ENCODE results near the gene PCDHB8. TPM values are rescaled to one million over a fixed set of nuclear protein-coding genes. Genes with fewer than 3 reads are reported as not detected.

PCDHB8 gene
- polyA plus RNA-seq, 1 donor from 2014 or later, result 0.81 TPM

- no peaks in the 10 kb centered on the region for H3K9me2 ChIP-seq (ENCODE audit: insufficient read depth, low read length)
- no peaks in the 10 kb centered on the region for H4K20me1 ChIP-seq (ENCODE audit: insufficient read depth)
- H3F3A ChIP-seq (ENCODE audit: insufficient read depth, low read length, poor library complexity, severe bottlenecking), result no peaks in the 10 kb centered on the region
- H2AFZ ChIP-seq (ENCODE audit: low read depth, low read length), result no peak within 1 kb of the TSS
- peaks cover 14% of the 10 kb centered on the region for H3K9me3 ChIP-seq (ENCODE audit: low read length)
- H3K27ac ChIP-seq (ENCODE audit: low read length), result no peak within 1 kb of the TSS
- no peak within 1 kb of the TSS for H3K4me2 ChIP-seq (ENCODE audit: low read length)
- no peaks in the 10 kb centered on the region for H3K79me2 ChIP-seq (replicated peaks; ENCODE audit: insufficient read depth, low read length)
- TF ChIP-seq SMC3 (conservative IDR thresholded peaks at IDR 0.05; ENCODE audit: poor library complexity), result no peak
- H3K9ac ChIP-seq (ENCODE audit: low read length), result no peak within 1 kb of the TSS
- H3K36me3 ChIP-seq (ENCODE audit: insufficient read depth, low read length), result peaks cover 11% of the 10 kb centered on the region
- no peak within 1 kb of the TSS for H3K4me3 ChIP-seq (ENCODE audit: low read length)
- H3K27me3 ChIP-seq (ENCODE audit: insufficient read depth, low read depth, low read length), result no peaks in the 10 kb centered on the region
Measured at GRCh38 chr5:141149812-141150211, 27.8 kb upstream of the PCDHB8 start, which contains the start of gene PCDHB6. Gene PCDHB6, plus strand, starts transcription at chr5:141150057. Its CDS starts 201 bp downstream, at chr5:141150258.

DNA sequence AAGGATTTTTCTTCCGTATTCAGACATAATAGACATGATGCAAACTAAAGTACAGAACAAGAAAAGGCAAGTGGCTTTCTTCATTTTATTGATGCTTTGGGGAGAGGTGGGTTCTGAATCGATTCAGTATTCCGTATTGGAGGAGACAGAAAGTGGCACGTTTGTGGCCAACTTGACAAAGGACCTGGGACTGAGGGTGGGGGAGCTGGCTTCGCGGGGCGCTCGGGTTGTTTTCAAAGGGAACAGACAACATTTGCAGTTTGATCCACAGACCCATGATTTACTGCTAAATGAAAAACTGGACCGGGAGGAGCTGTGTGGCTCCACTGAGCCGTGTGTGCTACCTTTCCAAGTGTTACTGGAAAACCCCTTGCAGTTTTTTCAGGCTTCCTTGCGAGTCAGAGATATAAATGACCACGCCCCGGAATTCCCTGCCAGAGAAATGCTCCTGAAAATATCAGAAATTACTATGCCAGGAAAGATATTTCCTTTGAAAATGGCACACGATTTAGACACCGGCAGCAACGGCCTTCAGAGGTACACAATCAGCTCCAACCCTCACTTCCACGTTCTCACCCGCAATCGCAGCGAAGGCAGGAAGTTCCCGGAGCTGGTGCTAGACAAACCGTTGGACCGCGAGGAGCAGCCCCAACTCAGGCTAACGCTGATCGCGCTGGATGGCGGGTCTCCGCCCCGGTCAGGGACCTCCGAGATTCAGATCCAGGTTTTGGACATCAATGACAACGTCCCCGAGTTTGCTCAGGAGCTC lies 27.2 kb upstream of the PCDHB8 start:
- no peaks in the 10 kb centered on the region for H3K79me2 ChIP-seq (replicated peaks; ENCODE audit: insufficient read depth, low read length)
- H3K27me3 ChIP-seq (ENCODE audit: insufficient read depth, low read depth, low read length), result no peaks in the 10 kb centered on the region
- H3K27ac ChIP-seq (ENCODE audit: low read length), result no peak overlapping the region
- H2AFZ ChIP-seq (ENCODE audit: low read depth, low read length), result no peak overlapping the region
- H3K4me3 ChIP-seq (ENCODE audit: low read length), result no peak overlapping the region
- no peaks in the 10 kb centered on the region for H3K9me2 ChIP-seq (ENCODE audit: insufficient read depth, low read length)
- H3K9me3 ChIP-seq (ENCODE audit: low read length), result peaks cover 15% of the 10 kb centered on the region
- no peaks in the 10 kb centered on the region for H4K20me1 ChIP-seq (ENCODE audit: insufficient read depth)
- peaks cover 11% of the 10 kb centered on the region for H3K36me3 ChIP-seq (ENCODE audit: insufficient read depth, low read length)
- H3F3A ChIP-seq (ENCODE audit: insufficient read depth, low read length, poor library complexity, severe bottlenecking), result no peaks in the 10 kb centered on the region
- H3K4me2 ChIP-seq (ENCODE audit: low read length), result no peak overlapping the region
- TF ChIP-seq SMC3 (conservative IDR thresholded peaks at IDR 0.05; ENCODE audit: poor library complexity), result no peak
- no peak for TF ChIP-seq RAD21 (conservative IDR thresholded peaks at IDR 0.05)
- no peak for TF ChIP-seq MXI1 (conservative IDR thresholded peaks at IDR 0.05; ENCODE audit: poor library complexity, severe bottlenecking)
- no peak for TF ChIP-seq POLR2AphosphoS5 (IDR thresholded peaks at IDR 0.05)
- no peak for TF ChIP-seq EZH2 (IDR thresholded peaks at IDR 0.05; ENCODE audit: borderline replicate concordance, insufficient read depth, low read length, poor library complexity, severe bottlenecking)
- H3K9ac ChIP-seq (ENCODE audit: low read length), result no peak overlapping the region

- Histone ChIP-seq H3K4me3 (ENCODE audit: low read length) (no peak overlapping the region), H3K9me3 (ENCODE audit: low read length) (peaks cover 21% of the 10 kb centered on the region), H3K9me2 (ENCODE audit: insufficient read depth, low read length) (no peaks in the 10 kb centered on the region)
Measured at GRCh38 chr5:141150993-141151325, 26.6 kb upstream of the PCDHB8 start.

More at GRCh38 chr5:141150993-141151325, 26.6 kb upstream of the PCDHB8 start:
- Histone ChIP-seq H3K36me3 (ENCODE audit: insufficient read depth, low read length) (peaks cover 11% of the 10 kb centered on the region), H3K79me2 (replicated peaks; ENCODE audit: insufficient read depth, low read length) (no peaks in the 10 kb centered on the region), H2AFZ (ENCODE audit: low read depth, low read length) (no peak overlapping the region), H4K20me1 (ENCODE audit: insufficient read depth) (no peaks in the 10 kb centered on the region), H3K9ac (ENCODE audit: low read length) (no peak overlapping the region), H3K4me2 (ENCODE audit: low read length) (no peak overlapping the region), H3K27ac (ENCODE audit: low read length) (no peak overlapping the region), H3F3A (ENCODE audit: insufficient read depth, low read length, poor library complexity, severe bottlenecking) (no peaks in the 10 kb centered on the region), H3K27me3 (ENCODE audit: insufficient read depth, low read depth, low read length) (no peaks in the 10 kb centered on the region)
- TF ChIP-seq EZH2 (IDR thresholded peaks at IDR 0.05; ENCODE audit: borderline replicate concordance, insufficient read depth, low read length, poor library complexity, severe bottlenecking) (no peak), SMC3 (conservative IDR thresholded peaks at IDR 0.05; ENCODE audit: poor library complexity) (no peak), CTCF (IDR thresholded peaks at IDR 0.05; ENCODE audit: poor library complexity, severe bottlenecking) (no peak), POLR2AphosphoS5 (IDR thresholded peaks at IDR 0.05) (no peak), EP300 (conservative IDR thresholded peaks at IDR 0.05; ENCODE audit: poor library complexity, severe bottlenecking) (no peak), MXI1 (conservative IDR thresholded peaks at IDR 0.05; ENCODE audit: poor library complexity, severe bottlenecking) (no peak), TAF1 (IDR thresholded peaks at IDR 0.05; ENCODE audit: low read depth) (no peak), RAD21 (conservative IDR thresholded peaks at IDR 0.05) (no peak)
- TF ChIP-seq, protein P1, sequence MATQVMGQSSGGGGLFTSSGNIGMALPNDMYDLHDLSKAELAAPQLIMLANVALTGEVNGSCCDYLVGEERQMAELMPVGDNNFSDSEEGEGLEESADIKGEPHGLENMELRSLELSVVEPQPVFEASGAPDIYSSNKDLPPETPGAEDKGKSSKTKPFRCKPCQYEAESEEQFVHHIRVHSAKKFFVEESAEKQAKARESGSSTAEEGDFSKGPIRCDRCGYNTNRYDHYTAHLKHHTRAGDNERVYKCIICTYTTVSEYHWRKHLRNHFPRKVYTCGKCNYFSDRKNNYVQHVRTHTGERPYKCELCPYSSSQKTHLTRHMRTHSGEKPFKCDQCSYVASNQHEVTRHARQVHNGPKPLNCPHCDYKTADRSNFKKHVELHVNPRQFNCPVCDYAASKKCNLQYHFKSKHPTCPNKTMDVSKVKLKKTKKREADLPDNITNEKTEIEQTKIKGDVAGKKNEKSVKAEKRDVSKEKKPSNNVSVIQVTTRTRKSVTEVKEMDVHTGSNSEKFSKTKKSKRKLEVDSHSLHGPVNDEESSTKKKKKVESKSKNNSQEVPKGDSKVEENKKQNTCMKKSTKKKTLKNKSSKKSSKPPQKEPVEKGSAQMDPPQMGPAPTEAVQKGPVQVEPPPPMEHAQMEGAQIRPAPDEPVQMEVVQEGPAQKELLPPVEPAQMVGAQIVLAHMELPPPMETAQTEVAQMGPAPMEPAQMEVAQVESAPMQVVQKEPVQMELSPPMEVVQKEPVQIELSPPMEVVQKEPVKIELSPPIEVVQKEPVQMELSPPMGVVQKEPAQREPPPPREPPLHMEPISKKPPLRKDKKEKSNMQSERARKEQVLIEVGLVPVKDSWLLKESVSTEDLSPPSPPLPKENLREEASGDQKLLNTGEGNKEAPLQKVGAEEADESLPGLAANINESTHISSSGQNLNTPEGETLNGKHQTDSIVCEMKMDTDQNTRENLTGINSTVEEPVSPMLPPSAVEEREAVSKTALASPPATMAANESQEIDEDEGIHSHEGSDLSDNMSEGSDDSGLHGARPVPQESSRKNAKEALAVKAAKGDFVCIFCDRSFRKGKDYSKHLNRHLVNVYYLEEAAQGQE (IDR thresholded peaks at IDR 0.05; ENCODE audit: borderline replicate concordance), result no peak
